GM19372 (cell line): Measurements from ENCODE around the gene DOLK.

Experiments
- ATAC-seq: cut with Tn5 transposase; IDR thresholded peaks from one replicate; pipeline ENCODE4 v1.9.1; 2021; ENCODE audit warnings: mild to moderate bottlenecking, low read depth, moderate library complexity; ENCODE audit not compliant: unreplicated experiment

The DOLK gene

DNA sequence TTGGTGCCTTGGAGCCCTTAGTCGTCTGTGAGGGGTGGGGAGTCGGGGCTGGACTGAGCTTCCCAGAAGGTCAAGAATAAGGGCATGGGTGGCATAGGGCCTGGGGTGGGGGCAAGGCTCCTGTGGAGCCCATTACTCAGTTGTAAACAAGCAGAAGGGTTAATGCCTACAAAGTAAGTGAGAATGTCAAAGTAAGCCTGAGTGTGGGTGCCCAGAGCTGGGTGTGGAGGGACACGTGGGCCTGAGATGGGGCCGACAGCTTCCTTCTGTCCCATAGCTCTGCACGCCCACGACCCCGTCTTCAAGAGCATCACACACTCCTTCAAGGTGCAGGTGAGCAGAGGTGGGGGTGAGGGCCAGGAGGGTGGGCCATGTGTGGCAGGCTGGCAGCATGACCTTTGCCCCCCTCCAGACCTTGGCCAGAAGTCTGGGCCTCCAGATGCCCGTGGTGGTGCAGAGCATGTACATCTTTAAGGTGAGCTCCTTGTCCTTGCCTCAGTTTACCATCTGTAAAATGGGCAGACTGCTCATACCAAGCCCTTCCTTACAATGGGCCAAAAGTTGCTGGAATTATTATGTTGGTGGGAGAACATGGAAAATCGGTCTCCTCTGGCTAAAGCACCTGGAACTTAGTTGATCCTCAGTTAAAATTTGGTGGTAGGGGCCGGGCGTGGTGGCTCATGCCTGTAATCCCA, 11.1 kb downstream of the DOLK start:
- no peak for ATAC-seq

- ATAC-seq, result no peak
Observed at GRCh38 chr9:128933731-128934130, 13.7 kb downstream of the DOLK start.

- ATAC-seq, result no peak
Observed at GRCh38 chr9:128929560-128929959, 17.8 kb downstream of the DOLK start.

GRCh38 chr9:128928624-128929023, 18.8 kb downstream of the DOLK start:
- no peak for ATAC-seq

- ATAC-seq, result no peak
Observed at GRCh38 chr9:128927731-128928411, 19.5 kb downstream of the DOLK start.

- ATAC-seq, result no peak
Observed at GRCh38 chr9:128923493-128923883, 23.9 kb downstream of the DOLK start.

DNA sequence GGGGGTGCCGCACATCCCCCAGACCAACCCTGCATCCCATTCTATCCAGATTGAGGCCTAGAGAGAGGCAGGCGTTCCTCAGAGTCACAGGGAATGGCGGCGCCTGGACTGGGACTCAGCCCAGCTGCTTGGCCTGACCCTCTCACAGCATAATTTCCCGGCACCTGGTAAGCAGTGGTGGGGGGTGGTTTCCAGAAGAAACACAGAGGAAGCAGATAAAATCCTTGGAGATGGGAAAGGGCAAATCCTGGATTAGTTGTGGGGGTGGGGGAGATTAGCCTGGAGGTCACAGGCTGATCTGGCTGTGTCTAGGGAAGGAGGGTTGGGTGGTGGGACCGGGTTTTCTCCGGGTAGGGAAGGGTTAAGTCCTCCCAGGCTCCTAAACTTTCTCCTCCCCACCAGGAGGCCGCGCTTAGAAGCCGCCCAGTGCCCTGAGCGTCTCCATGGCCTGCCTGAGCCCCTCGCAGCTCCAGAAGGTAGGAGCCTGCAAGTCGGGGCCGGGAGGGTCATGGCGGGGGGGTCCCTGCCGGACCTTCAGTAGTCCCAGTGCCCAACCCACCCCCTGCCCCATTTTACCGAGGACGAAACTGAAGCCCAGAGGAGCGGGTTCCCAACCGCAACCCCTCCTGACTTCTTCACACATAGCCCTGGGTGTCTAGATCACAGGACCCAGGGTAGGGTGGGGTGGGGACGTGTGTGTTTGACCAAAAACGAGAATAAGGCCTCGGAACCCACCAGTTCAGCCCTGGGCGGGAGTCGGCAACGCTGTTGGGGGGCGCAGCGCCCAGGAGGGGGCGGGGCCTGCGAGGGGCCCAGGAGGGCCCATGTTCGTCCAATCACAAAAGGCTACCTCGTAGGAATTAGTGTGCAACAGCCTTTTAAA, 25.3 kb downstream of the DOLK start:
- no peak for ATAC-seq

GRCh38 chr9:128920381-128921058, 26.9 kb downstream of the DOLK start, which contains the start of gene PHYHD1:
Gene PHYHD1 (plus strand): TSS chr9:128920982. CDS start chr9:128922324, 1,342 bp downstream.
- ATAC-seq, result no peak

GRCh38 chr9:128919402-128920089, 27.9 kb downstream of the DOLK start:
- ATAC-seq, result no peak

DNA sequence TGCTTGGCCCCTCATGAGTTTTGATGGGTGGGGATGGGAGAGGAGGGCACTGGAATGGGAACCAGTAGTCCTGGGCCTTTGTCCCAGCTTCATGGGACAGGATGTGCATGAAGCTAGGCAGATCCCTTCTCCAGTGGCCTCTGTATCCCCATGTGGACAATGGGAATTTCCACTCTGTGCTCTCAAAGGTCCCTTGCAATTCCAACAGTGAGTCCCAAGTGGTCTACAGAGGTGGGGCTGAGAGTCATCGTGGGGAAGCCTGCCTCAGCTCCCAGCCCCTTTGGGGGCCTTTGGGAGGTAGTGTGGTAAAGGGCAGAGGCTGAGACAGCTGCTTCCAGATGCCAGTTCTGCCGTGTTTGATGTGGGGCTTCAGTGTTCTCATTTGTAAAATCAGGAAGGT, 28.5 kb downstream of the DOLK start:
- no peak for ATAC-seq

- no peak for ATAC-seq
Observed at GRCh38 chr9:128917151-128917849, 30.1 kb downstream of the DOLK start.

DNA sequence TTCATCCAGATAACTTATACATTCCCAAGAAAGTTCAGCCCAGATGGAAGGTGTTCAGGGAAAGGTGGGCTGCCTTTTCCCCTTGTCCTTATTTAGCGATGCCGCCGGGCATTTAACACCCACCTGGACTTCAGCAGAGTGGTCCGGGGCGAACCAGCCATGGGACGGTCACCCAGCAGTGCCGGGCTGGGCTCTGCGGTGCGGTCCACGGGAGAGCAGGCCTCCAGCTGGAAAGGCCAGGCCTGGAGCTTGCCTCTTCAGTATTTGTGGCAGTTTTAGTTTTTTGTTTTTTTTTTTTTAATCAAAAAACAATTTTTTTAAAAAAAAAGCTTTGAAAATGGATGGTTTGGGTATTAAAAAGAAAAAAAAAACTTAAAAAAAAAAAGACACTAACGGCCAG, 30.7 kb downstream of the DOLK start:
- no peak for ATAC-seq

GRCh38 chr9:128916204-128916603, 31.2 kb downstream of the DOLK start:
- no peak for ATAC-seq

GRCh38 chr9:128913995-128914772, 33.2 kb downstream of the DOLK start:
- no peak for ATAC-seq

DNA sequence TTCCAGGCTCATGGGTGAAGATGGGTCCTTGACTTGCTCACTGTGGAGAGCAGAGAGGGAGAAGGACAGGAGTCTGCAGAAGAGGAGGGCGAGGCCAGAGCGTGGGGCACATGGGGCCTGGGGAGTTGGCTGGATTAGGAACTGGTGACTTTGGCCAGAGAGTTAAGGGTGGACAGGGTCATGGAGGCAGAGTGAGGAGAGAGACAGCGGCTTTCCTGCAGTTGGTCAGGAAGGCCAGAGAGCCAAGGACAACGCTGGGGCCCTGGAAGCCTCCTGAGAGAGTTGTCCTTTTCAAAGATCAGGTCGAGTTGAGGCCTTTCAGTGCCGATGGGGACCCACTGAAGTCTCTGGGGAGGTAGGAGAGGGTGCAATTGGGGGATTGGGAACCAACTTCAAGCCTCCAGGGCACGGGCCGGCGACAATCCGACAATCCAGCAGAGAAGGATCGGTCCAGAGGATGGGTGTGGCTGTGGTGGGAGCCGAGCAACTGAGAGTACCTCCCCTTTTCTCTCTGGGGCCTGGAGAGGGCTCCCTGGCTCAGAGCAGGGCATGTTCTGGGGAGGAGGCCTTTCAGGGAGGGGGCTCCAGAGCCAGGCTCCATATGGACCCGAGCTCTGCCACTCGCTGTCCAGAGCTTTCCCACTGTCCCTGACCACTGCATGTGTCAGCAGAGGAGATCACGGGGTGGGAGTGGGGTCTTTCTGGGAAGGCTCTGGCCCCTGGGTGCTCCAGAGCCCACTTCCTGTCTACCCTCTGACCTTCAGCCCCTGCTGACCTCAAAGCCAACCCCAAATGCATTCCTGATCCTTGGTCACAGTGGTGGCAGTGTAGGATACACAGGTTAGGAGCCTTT, 34.1 kb downstream of the DOLK start:
- ATAC-seq, result no peak

GRCh38 chr9:128912270-128912853, 35.0 kb downstream of the DOLK start:
- no peak for ATAC-seq

GRCh38 chr9:128911529-128912035, 35.8 kb downstream of the DOLK start:
- ATAC-seq, result no peak
